Chondrocyte (in vitro differentiated cells): Measurements from ENCODE around the gene C21orf58. TPM values are rescaled to one million over a fixed set of nuclear protein-coding genes. Genes with fewer than 3 reads are reported as not detected.

Source experiments
- DNase-seq: peaks from one replicate; pipeline ENCODE4 v3.0.0; 2021; ENCODE audit warnings: mixed read lengths, low spot score
- H3K27ac Mint-ChIP-seq: one replicate; pipeline ENCODE4 v1.8.0; 2021; ENCODE audit warnings: mild to moderate bottlenecking, moderate library complexity, mixed read lengths; ENCODE audit not compliant: unreplicated experiment
- H3K27me3 Mint-ChIP-seq: 2 replicates; pipeline ENCODE4 v1.8.0; 2021; ENCODE audit warnings: low read depth, mixed read lengths
- H3K36me3 Mint-ChIP-seq: 2 replicates; pipeline ENCODE4 v1.8.0; 2021; ENCODE audit warnings: low read depth, mixed read lengths
- H3K4me1 Mint-ChIP-seq: 2 replicates; pipeline ENCODE4 v1.8.0; 2021; ENCODE audit warnings: low read depth, mild to moderate bottlenecking, mixed read lengths
- H3K4me3 Mint-ChIP-seq: one replicate; pipeline ENCODE4 v1.8.0; 2021; ENCODE audit warnings: mild to moderate bottlenecking, moderate library complexity, mixed read lengths; ENCODE audit not compliant: unreplicated experiment
- H3K9me3 Mint-ChIP-seq: 2 replicates; pipeline ENCODE4 v1.8.0; 2021; ENCODE audit warnings: low read depth, mixed read lengths
- total RNA-seq: library from RNA; stranded (reverse); gene quantifications from 3 replicates; pipeline ENCODE4 v1.2.1, GENCODE V29; 2021
- TF ChIP-seq, protein P1 (sequence below): fragments of 200-600 bp; sonication (generic); IDR thresholded peaks from 2 replicates; pipeline ENCODE4 v1.5.0; 2021; ENCODE audit warnings: antibody characterized with exemption, mild to moderate bottlenecking, moderate library complexity

C21orf58 gene
- total RNA-seq, 1 donor from 2014 or later, result 5.6 TPM

GRCh38 chr21:46299167-46299566 lies 24.5 kb downstream of the C21orf58 start:
- Mint-ChIP-seq H3K36me3 (no peaks in the 10 kb centered on the region), H3K4me1 (peaks cover 14% of the 10 kb centered on the region), H3K27ac (no peak overlapping the region), H3K9me3 (no peaks in the 10 kb centered on the region), H3K27me3 (no peaks in the 10 kb centered on the region), H3K4me3 (no peak overlapping the region)
- DNase-seq, result no peak
- TF ChIP-seq, protein P1, sequence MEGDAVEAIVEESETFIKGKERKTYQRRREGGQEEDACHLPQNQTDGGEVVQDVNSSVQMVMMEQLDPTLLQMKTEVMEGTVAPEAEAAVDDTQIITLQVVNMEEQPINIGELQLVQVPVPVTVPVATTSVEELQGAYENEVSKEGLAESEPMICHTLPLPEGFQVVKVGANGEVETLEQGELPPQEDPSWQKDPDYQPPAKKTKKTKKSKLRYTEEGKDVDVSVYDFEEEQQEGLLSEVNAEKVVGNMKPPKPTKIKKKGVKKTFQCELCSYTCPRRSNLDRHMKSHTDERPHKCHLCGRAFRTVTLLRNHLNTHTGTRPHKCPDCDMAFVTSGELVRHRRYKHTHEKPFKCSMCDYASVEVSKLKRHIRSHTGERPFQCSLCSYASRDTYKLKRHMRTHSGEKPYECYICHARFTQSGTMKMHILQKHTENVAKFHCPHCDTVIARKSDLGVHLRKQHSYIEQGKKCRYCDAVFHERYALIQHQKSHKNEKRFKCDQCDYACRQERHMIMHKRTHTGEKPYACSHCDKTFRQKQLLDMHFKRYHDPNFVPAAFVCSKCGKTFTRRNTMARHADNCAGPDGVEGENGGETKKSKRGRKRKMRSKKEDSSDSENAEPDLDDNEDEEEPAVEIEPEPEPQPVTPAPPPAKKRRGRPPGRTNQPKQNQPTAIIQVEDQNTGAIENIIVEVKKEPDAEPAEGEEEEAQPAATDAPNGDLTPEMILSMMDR, result no peak

GRCh38 chr21:46297338-46298271 lies 26.1 kb downstream of the C21orf58 start:
- peaks cover 14% of the 10 kb centered on the region for H3K4me1 Mint-ChIP-seq
- TF ChIP-seq, protein P1, result no peak
- H3K4me3 Mint-ChIP-seq, result peak overlapping the region; percentile 35
- H3K27me3 Mint-ChIP-seq, result no peaks in the 10 kb centered on the region
- no peaks in the 10 kb centered on the region for H3K9me3 Mint-ChIP-seq
- H3K27ac Mint-ChIP-seq, result peak overlapping the region; percentile 41
- H3K36me3 Mint-ChIP-seq, result no peaks in the 10 kb centered on the region
- DNase-seq, result no peak

GRCh38 chr21:46295996-46296752 lies 27.5 kb downstream of the C21orf58 start:
- TF ChIP-seq, protein P1, result no peak
- H3K4me1 Mint-ChIP-seq, result peaks cover 14% of the 10 kb centered on the region
- H3K27me3 Mint-ChIP-seq, result no peaks in the 10 kb centered on the region
- DNase-seq, result no peak
- peaks cover 1% of the 10 kb centered on the region for H3K36me3 Mint-ChIP-seq
- no peak overlapping the region for H3K27ac Mint-ChIP-seq
- H3K4me3 Mint-ChIP-seq, result no peak overlapping the region
- H3K9me3 Mint-ChIP-seq, result no peaks in the 10 kb centered on the region

GRCh38 chr21:46295177-46295770 lies 28.4 kb downstream of the C21orf58 start:
- no peaks in the 10 kb centered on the region for H3K27me3 Mint-ChIP-seq
- H3K36me3 Mint-ChIP-seq, result peaks cover 1% of the 10 kb centered on the region

More at GRCh38 chr21:46295177-46295770, 28.4 kb downstream of the C21orf58 start:
- DNase-seq, result no peak
- peak overlapping the region; percentile 82 for H3K27ac Mint-ChIP-seq
- no peaks in the 10 kb centered on the region for H3K9me3 Mint-ChIP-seq
- peaks cover 14% of the 10 kb centered on the region for H3K4me1 Mint-ChIP-seq
- TF ChIP-seq, protein P1, result no peak
- H3K4me3 Mint-ChIP-seq, result peak overlapping the region; percentile 33
